HG03060 (cell line): Measurements from ENCODE around the gene RUVBL2.
"Not testable (repeated sequence)": the region's sequence is repeated elsewhere in the genome, so short reads cannot be mapped to it uniquely, and the experiment has no call there.

Experiments
- ATAC-seq: cut with Tn5 transposase; IDR thresholded peaks from one replicate; pipeline ENCODE4 v1.9.1; 2021; ENCODE audit warnings: low read depth, moderate number of reproducible peaks; ENCODE audit not compliant: unreplicated experiment

Gene RUVBL2

DNA sequence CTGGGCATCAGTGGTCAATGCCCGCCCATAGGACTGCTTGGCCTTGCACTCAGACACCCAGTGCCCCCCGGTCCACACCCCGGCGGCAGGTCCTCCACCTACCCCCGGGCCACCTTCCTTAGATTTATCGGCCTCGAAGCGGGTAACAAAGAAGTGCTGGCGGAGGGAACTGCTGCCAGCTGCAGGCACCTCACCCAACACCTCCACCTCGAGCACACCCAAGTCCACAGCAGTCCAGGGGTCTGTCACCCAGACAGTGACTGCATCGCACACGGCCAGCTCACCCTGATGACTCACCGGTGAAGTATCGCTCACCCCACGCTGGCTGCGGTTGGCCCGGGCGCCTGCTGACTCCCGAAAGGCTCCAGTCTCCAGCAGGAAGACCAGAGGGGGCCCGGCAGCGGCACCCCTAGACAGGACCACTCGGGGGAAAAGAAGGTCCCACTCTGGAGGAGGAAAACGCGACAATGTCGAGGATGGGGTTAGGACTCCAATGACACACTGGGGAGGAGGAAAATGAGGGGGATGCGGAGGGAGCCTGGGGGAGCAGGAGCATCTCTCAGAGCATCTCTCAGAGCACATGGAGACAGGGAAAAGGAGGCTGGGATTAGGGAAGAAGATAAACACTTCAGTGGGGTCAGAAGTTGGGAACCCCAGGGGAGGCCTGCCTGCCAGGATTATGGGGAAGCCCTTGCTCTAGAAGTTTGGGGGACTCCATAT, 45.0 kb downstream of the RUVBL2 start:
- ATAC-seq: not testable (repeated sequence)

DNA sequence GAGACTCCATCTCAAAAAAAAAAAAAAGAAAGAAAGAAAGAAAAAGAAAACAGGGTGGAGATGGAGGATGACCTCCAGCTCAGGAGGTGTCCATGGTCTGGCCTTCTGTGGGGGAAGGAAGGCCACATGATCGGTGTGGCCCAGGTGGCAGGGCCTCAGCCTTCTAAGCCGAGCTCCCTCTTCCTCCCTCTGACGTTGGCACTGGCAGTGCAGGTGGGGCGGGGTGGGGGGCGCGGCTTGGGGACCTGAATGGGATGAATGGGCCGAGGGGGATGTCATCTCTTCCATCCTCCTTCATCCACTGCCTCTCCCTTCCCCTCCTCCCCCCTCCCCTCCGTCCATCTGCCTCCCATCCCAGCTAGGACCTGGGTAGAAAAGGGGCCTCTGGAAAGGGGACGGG, 46.0 kb downstream of the RUVBL2 start:
- ATAC-seq: not testable (repeated sequence)

DNA sequence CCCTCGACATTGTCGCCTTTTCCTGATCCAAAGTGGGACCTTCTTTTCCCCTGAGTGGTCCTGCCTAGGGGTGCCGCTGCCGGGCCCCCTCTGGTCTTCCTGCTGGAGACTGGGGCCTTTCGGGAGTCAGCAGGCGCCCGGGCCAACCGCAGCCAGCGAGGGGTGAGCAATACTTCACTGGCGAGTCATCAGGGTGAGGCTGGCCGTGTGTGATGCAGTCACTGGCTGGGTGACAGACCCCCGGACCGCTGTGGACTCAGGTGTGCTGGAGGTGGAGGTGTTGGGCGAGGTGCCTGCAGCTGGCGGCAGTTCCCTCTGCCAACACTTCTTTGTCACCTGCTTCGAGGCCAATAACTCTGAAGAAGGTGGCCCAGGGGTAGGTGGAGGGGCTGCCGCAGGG, 48.5 kb downstream of the RUVBL2 start:
- ATAC-seq: no peak

DNA sequence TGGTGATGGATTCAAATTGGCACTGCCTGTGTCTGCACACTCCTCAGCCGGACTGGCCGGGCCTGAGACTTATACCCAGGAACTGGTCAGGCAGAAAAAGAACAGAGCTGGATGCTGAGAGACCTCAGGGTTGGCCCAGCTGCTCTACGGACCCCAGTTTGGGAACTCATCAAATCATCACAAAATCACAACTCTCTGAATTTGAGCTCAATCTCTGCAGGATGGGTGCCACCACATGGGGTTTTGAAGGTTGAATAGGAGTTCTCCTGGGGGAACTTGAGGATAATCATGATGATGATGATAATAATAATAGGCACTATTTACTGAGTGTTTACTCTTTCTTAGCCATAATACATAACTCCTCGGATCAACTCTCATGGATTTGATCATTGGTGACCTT, 49.0 kb downstream of the RUVBL2 start:
- not testable (repeated sequence) for ATAC-seq

DNA sequence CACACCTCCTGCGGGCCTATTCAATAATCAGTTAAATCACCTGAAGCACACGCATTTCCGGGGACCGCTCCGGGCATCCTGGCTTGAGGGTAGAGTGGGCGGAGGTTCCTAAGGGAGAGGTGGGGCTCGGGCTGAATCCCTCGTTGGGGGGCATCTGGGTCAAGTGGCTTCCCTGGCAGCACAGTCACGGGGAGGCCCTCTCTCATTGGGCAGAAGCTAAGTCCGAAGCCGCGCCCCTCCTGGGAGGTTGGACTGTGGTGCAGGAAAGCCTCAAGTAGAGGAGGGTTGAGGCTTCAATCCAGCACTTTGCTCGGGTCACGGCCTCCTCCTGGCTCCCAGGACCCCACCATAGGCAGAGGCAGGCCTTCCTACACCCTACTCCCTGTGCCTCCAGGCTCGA, 49.9 kb downstream of the RUVBL2 start, which contains the start of gene CGB5:
TSS of gene CGB5 (plus strand) at position 301 of the 400 bp plus-strand sequence. CDS start 362 bp downstream, outside the sequence.
- not testable (repeated sequence) for ATAC-seq

DNA sequence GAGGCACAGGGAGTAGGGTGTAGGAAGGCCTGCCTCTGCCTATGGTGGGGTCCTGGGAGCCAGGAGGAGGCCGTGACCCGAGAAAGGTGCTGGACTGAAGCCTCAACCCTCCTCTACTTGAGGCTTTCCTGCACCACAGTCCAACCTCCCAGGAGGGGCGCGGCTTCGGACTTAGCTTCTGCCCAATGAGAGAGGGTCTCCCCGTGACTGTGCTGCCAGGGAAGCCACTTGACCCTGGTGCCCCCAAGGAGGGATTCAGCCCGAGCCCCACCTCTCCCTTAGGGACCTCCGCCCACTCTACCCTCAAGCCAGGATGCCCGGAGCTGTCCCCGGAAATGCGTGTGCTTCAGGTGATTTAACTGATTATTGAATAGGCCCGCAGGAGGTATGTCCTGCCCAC, 55.3 kb downstream of the RUVBL2 start, which contains the start of gene CGB8:
TSS of gene CGB8 (minus strand) at position 101 of the 400 bp plus-strand sequence. CDS start 372 bp downstream, outside the sequence.
- not testable (repeated sequence) for ATAC-seq

DNA sequence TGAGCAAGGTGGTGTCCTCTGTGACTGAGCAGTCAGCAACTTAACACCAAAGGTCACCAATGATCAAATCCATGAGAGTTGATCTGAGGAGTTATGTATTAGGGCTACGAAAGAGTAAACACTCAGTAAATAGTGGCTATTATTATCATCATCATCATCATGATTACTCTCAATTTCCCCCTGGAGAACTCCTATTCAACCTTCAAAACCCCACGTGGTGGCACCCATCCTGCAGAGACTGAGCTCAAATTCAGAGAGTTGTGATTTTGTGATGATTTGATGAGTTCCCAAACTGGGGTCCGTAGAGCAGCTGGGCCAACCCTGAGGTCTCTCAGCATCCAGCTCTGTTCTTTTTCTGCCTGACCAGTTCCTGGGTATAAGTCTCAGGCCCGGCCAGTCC, 56.1 kb downstream of the RUVBL2 start:
- not testable (repeated sequence) for ATAC-seq

DNA sequence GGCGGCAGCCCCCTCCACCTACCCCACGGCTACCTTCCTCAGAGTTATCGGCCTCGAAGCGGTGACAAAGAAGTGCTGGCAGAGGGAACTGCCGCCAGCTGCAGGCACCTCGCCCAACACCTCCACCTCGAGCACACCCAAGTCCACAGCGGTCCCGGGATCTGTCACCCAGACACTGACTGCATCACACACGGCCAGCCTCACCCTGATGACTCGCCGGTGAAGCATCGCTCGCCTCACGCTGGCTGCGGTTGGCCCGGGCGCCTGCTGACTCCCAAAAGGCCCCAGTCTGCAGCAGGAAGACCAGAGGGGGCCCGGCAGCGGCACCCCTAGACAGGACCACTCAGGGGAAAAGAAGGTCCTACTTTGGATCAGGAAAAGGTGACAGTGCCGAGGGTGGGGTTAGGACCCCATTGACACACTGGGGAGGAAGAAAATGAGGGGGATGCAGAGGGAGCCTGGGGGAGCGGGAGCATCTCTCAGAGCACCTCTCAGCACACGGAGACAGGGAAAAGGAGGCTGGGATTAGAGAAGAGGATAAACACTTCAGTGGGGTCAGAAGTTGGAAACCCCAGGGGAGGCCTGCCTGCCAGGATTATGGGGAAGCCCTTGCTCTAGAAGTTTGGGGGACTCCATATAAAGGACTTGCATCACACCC, 56.8 kb downstream of the RUVBL2 start:
- not testable (repeated sequence) for ATAC-seq

DNA sequence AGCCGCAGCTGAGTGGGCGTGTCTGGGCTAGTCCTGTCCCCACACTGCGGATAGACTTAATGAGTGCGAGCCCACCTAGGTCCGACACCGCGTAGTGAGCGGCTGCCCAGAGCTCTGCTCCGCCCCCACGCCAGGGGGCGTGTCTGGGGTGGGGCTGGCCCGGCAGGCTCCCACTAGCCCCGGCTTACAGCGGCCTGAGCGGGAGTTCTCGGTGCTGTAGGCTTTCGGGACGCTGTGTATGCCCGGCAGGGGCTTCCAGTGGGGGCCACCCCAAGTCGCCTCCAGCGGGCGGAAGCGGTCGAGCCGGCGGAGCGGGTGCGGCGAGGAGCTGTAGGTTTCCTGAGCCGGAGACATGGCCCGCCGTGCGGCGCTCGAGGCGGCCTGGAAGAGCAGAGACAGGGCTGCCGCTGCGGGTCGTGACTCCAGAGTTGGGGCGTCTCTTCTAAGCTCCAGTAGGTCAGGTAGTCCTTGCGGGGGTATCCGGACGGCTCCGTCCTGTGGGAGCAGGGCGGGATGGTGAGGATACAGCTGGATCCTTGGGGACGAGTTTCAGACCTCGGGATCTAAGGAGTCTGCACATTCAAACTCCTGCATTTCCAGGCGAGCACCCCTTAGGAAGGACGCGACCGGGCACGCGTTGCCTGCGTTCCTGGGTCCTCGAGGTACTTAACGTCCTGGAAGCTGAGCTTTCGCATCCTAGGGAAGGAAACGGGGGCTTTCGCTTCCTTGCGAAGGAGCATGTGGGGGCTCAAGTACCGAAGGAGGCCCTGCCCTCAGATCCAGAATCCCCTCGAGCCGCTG, 62.6 kb downstream of the RUVBL2 start:
- ATAC-seq: no peak

DNA sequence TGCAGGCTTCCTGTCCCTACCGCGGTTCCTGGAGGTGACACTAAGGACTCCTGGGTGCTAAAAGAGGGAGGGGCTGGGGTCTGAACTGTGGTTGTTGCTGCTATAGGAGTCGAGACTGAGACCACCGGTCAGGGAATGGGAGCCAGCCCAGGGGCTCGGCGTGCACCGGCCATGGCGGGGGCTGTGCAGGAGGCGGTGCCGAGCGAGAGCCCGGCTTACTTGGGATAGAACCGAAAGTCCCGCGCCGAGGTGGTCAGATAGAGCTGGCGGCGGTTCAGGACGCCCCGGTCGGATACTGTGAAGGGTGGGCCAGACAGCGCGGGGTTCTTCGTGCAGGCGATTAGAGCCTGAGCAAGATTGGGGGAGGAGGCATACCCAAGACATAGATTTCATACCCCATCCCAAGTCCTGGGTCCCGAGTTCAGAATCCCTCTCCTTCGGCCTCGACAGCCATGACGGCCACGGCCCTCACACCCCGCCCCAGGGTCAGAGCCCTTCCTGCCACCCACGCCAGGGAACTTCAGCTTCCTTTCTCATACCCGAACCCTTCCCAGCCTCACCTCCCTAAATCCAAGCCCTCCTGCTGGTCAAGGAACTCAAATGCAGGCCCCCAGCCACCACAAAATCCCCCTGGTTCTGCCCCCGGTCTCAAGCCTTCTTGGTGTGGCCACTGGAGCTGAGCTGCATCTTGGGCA, 63.4 kb downstream of the RUVBL2 start:
- ATAC-seq: not testable (repeated sequence)

DNA sequence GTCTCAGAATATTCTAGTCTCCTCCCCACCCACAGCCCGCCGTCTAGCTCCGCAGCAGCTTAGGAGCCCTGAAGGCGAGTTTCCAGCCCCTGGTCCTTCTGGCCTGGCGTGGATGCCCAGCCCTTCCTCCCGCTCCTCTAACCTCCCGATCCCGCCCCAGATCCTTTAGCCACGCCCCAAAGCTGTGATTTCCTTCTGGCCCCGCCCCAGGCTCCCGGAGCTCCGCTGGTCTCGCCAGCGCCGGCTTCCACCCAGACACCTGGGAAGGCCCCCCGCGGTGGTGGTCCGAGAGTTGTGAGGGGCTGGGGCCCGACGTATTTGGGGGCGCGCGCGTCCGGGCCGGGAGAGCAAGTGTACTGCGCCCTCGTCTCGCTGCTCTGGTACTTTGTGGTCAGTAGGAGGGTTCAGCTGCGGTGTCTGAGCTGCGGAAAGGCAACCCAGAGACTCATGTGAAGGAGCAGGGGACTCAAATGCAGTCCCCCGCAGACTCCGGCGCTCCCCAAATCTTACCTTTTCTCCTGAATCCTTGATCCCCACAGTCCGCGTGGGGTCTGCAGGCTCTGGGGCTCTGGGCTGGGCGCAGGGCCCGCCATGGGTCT, 64.0 kb downstream of the RUVBL2 start, which contains the start of gene CGB7:
TSS of gene CGB7 (minus strand) at position 114 of the 599 bp plus-strand sequence. CDS start 2,374 bp downstream, outside the sequence.
- ATAC-seq: no peak

DNA sequence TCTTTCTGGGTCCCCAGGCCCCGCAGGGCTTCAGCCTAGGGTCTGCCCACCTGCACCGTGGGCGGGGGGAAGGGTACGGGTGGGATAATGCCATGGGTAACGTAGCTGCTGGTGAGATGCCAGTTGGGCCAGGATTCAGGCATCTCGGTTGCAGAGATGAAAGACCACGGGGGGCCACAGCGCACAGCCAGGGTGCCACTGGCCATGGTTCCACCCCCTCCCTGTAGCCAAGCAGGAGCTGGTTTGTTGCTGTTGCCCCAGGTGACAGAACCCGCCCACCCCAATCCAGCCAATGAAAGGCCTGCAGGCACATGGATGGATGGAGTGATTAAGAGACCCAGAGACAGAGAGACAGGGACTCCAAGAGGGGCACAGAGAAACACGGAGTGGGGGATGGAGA, 64.9 kb downstream of the RUVBL2 start:
- ATAC-seq: no peak

DNA sequence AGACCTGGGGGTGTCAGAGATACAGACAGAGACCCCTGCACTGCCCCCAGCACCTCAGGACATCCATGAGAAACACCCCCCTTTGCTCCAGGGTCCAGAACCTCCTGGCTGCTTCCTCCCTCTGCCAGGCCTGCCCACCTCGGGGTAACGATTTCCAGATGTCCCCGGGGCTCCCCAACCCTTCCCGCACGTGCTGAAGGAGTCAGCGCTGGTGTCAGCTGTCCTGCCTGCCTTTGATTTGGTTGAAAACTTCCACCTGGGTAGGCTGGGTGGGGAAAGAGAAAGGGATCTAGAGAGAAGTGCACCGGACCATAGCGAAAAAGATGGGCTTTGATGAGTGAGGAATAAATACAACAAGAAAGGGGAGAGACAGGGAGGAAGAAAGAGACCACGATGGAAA, 65.4 kb downstream of the RUVBL2 start:
- no peak for ATAC-seq

DNA sequence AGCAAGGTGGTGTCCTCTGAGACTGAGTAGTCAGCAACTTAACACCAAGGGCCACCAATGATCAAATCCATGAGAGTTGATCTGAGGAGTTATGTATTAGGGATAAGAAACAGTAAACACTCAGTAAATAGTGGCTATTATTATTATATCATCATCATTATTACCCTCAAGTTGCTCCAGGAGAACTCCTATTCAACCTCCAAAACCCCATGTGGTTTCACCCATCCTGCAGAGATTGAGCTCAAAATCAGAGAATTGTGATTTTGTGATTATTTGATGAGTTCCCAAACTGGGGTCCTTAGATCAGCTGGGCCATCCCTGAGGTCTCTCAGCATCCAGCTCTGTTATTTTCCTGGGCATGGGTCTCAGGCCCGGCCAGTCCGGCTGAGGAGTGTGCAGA, 67.3 kb downstream of the RUVBL2 start:
- no peak for ATAC-seq

DNA sequence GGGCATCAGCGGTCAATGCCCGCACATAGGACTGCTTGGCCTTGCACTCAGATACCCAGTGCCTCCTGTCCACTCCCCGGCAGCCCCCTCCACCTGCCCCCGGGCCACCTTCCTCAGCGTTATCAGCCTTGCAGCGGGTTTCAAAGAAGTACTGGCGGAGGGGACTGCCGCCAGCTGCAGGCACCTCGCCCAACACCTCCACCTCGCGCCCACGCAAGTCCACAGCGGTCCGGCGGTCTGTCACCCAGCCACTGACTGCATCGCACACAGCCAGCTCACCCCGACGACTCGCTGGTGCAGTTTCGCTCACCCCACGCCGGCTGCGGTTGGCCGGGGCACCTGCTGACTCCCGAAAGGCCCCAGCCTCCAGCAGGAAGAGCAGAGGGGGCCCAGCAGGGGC, 67.8 kb downstream of the RUVBL2 start:
- ATAC-seq: no peak

DNA sequence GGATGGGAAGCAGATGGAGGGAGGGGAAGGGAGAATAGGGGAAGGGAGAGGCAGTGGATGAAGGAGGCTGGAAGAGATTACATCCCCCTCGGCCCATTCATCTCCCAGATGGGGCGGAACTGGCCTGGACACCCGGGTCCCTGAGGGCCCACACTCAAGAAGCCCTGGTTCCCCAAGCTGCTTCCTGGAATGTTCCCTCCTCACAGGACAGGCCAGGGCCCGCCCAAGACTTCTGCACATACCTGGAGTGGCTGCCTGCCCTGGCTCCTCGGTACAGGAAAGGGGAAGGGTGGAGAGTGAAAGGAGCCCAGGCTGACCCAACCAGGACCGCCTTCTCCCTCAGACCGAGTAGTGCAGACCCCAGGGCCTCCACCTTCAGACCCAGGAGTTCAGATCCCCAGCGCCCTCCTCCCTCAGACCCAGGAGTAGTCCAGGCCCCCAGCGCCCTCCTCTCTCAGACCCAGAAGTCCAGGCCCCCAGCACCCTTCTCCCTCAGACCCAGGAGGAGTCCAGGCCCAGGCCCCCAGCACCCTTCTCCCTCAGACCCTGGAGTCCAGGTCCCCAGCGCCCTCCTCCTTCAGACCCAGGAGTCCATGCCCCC, 70.4 kb downstream of the RUVBL2 start:
- ATAC-seq: no peak

DNA sequence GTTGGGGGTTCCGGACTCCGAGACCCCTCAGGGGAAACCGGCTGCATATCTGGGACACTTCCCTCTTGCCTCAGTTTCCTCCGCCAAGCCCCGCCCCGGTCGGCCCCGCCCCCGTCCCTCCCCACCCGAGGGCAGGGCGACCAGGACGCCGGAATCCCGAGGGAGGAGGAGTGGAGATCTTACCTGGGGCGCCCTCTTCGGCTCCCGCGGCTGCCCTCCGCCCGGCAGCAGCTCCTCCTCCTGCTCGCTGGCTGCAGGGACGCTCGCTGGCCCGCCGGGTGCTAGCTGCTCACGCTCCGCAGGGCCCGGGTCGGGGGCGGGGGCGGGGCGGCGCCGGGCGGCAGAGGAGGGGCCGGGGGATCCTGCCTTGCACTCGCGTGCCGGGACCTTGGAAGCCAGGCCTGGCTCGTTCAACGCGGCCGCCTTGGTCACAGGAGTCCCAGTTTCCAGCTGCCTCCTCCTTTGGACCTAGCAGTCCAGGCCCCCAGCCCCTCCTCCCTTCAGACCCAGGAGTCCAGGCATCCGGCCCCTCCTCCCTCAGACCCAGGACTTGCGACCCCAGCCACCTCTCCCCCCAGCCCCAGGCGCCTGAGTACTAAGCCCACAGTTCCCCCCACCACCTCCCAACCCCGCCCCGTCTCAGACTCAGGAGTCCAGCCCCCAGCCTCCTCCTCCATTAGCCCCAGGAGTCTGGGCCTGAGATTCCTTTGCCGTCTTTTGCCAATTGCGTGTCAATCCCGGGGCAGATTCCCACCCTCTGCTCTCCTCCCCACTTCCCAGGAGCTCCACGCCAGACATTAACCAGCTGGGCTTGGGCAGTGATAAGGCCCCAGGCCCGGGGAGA, 71.3 kb downstream of the RUVBL2 start, which contains the start of gene NTF4:
TSS of gene NTF4 (minus strand) at position 51 of the 844 bp plus-strand sequence. CDS start 2,821 bp downstream, outside the sequence.
- ATAC-seq: no peak
